Natural killer cell (primary cell): ENCODE results near the gene MRPL43. TPM values are rescaled to one million over a fixed set of nuclear protein-coding genes. Genes with fewer than 3 reads are reported as not detected.

Source experiments
- ATAC-seq, 3 donors: fragments of 150-1000 bp in 2 of 3; fragments of 200-7000 bp in 1 of 3; cut with Tn5 transposase; 1 replicate in 1 of 3; 2 replicates in 2 of 3; pipeline ENCODE4 v1.10.0; 2021; ENCODE audit warnings: mild to moderate bottlenecking in 2 of 3, moderate library complexity in 2 of 3
- DNase-seq, 2 donors: peaks; one replicate each; pipeline versions ENCODE4 v3.0.0 to v3.0.0-alpha.2; 2013 to 2021; ENCODE audit warnings: mixed read lengths in 1 of 2
- H3K27ac ChIP-seq: one replicate; pipeline ENCODE4 v1.5.1; 2013; ENCODE audit warnings: mild to moderate bottlenecking, low read length
- H3K27me3 ChIP-seq: one replicate; pipeline ENCODE4 v1.6.1; 2013; ENCODE audit warnings: low read length; ENCODE audit not compliant: control insufficient read depth, insufficient read depth
- H3K36me3 ChIP-seq: one replicate; pipeline ENCODE4 v1.6.1; 2013; ENCODE audit warnings: low read length; ENCODE audit not compliant: control insufficient read depth, insufficient read depth
- H3K4me1 ChIP-seq: one replicate; pipeline ENCODE4 v1.6.1; 2013; ENCODE audit warnings: low read length; ENCODE audit not compliant: control insufficient read depth, insufficient read depth
- H3K4me3 ChIP-seq: one replicate; pipeline ENCODE4 v1.5.1; 2013; ENCODE audit warnings: low read length
- H3K9me3 ChIP-seq: one replicate; pipeline ENCODE4 v1.6.1; 2013; ENCODE audit warnings: low read length; ENCODE audit not compliant: control insufficient read depth, insufficient read depth
- H3K27ac Mint-ChIP-seq, 2 donors: one replicate each; pipeline ENCODE4 v1.8.0; 2022; ENCODE audit warnings: mild to moderate bottlenecking in 2 of 2, mixed read lengths in 2 of 2, moderate library complexity in 1 of 2
- H3K27me3 Mint-ChIP-seq, 2 donors: one replicate each; pipeline ENCODE4 v1.8.0; 2022; ENCODE audit warnings: low read depth in 2 of 2, mixed read lengths in 2 of 2
- H3K36me3 Mint-ChIP-seq: one replicate; pipeline ENCODE4 v1.8.0; 2022; ENCODE audit warnings: mixed read lengths
- H3K4me1 Mint-ChIP-seq, 2 donors: one replicate each; pipeline ENCODE4 v1.8.0; 2022; ENCODE audit warnings: mixed read lengths in 2 of 2
- H3K4me3 Mint-ChIP-seq: one replicate; pipeline ENCODE4 v1.8.0; 2022; ENCODE audit warnings: mild to moderate bottlenecking, moderate library complexity, mixed read lengths
- H3K9me3 Mint-ChIP-seq, 2 donors: one replicate each; pipeline ENCODE4 v1.8.0; 2022; ENCODE audit warnings: mixed read lengths in 2 of 2
- WGBS: methylation state at CpG from one replicate; pipeline ENCODE4 v1.1.7; 2013; ENCODE audit warnings: missing lambda C conversion rate; ENCODE audit not compliant: insufficient coverage; 5-methylcytosine and 5-hydroxymethylcytosine counted together
- intact Hi-C: fragments of 100-400 bp; cut with micrococcal nuclease; formaldehyde crosslinking; loops from one replicate; pipeline ENCODE4 v1.14.2; 2022
- total RNA-seq, 4 donors: library from RNA; stranded (reverse); fragments of 120-200 nt in 1 of 4; gene quantifications; one replicate each; pipeline versions ENCODE4 v1.2.3 to v1.2.4, GENCODE V29; 2013 to 2022
- TF ChIP-seq, protein P1 (sequence below): fragments of 200-600 bp; IDR thresholded peaks from one replicate; pipeline ENCODE4 v1.8.0; 2022; ENCODE audit warnings: antibody characterized with exemption

MRPL43 gene
- total RNA-seq, 3 donors from 2014 or later (not counting 1 experiment from before 2014, with no cell fraction given): 27.2 to 42.0 (median 33.1) TPM

DNA sequence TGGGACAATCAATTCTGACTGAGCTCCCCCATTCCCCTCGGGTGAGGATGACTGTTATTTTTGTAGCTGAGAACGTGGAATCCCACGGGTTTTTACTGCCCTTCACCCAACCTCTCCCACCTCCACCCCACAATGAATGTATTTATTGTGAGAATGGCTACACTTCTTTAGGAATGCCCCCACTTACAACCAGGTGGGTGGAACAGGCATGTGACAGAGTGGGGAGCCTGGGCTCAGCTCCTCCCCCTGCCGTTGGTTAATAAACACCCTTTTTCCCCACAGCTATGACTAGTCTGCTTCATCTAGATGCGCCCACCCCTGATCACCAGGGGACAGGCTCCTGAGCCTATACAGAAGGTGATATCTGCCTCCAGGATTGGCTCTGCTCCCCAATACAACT lies 2.0 kb downstream of the MRPL43 start:
- TF ChIP-seq, protein P1, sequence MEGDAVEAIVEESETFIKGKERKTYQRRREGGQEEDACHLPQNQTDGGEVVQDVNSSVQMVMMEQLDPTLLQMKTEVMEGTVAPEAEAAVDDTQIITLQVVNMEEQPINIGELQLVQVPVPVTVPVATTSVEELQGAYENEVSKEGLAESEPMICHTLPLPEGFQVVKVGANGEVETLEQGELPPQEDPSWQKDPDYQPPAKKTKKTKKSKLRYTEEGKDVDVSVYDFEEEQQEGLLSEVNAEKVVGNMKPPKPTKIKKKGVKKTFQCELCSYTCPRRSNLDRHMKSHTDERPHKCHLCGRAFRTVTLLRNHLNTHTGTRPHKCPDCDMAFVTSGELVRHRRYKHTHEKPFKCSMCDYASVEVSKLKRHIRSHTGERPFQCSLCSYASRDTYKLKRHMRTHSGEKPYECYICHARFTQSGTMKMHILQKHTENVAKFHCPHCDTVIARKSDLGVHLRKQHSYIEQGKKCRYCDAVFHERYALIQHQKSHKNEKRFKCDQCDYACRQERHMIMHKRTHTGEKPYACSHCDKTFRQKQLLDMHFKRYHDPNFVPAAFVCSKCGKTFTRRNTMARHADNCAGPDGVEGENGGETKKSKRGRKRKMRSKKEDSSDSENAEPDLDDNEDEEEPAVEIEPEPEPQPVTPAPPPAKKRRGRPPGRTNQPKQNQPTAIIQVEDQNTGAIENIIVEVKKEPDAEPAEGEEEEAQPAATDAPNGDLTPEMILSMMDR: no peak
- intact Hi-C loops: no loop called here
- Histone ChIP-seq H3K4me1 (peaks cover 23% of the 10 kb centered on the region), H3K36me3 (peaks cover 16% of the 10 kb centered on the region), H3K27me3 (no peaks in the 10 kb centered on the region), H3K4me3 (no peak overlapping the region), H3K9me3 (no peaks in the 10 kb centered on the region), H3K27ac (no peak overlapping the region)
- Mint-ChIP-seq H3K9me3 (peaks cover 0 to 3% of the 10 kb centered on the region in 2 donors), H3K4me3 (peak overlapping the region; percentile 50), H3K27me3 (no peaks in the 10 kb centered on the region), H3K27ac (no peak overlapping the region), H3K36me3 (peaks cover 9% of the 10 kb centered on the region), H3K4me1 (peaks cover 10 to 26% of the 10 kb centered on the region in 2 donors)
- ATAC-seq: no peak
- 100% methylated on average over 2 of the region's 5 CpGs for WGBS
- DNase-seq: no peak

DNA sequence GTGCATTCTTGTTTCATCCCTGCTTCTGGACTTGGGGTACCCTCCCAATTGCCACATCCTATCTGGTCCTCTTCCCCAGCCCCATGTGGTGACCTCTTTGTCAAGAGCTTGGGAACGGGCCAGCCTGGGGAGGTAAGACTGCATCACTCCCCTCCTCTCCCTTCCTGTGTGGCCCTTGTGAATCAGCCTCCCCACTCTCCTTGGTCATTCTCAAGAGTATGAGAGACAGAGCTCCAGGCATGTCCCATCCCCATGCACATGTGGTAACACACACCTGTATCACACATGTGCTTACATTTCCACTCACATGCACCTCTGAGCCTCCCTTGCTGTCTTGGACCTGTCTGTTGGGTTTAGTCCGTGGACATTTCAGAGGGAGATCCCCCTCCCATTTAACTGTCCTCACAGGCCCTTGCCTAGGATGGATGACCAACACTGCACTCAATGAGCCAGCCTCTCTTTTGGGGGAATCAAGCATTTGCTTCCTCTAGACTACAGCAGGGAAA lies 2.6 kb downstream of the MRPL43 start:
- H3K36me3 ChIP-seq: peaks cover 16% of the 10 kb centered on the region
- Mint-ChIP-seq H3K27ac (peak overlapping the region in 1 of 2 donors; percentile 29), H3K36me3 (peaks cover 8% of the 10 kb centered on the region), H3K9me3 (peaks cover 0 to 3% of the 10 kb centered on the region in 2 donors), H3K4me3 (peak overlapping the region; percentile 50), H3K4me1 (peaks cover 10 to 26% of the 10 kb centered on the region in 2 donors), H3K27me3 (no peaks in the 10 kb centered on the region)
- intact Hi-C loops: no loop called here
- no peaks in the 10 kb centered on the region for H3K27me3 ChIP-seq
- no peak overlapping the region for H3K27ac ChIP-seq
- 93% methylated on average over 2 of the region's 2 CpGs for WGBS
- no peaks in the 10 kb centered on the region for H3K9me3 ChIP-seq
- DNase-seq: no peak
- TF ChIP-seq, protein P1: no peak
- peaks cover 23% of the 10 kb centered on the region for H3K4me1 ChIP-seq
- no peak overlapping the region for H3K4me3 ChIP-seq
- ATAC-seq: no peak

DNA sequence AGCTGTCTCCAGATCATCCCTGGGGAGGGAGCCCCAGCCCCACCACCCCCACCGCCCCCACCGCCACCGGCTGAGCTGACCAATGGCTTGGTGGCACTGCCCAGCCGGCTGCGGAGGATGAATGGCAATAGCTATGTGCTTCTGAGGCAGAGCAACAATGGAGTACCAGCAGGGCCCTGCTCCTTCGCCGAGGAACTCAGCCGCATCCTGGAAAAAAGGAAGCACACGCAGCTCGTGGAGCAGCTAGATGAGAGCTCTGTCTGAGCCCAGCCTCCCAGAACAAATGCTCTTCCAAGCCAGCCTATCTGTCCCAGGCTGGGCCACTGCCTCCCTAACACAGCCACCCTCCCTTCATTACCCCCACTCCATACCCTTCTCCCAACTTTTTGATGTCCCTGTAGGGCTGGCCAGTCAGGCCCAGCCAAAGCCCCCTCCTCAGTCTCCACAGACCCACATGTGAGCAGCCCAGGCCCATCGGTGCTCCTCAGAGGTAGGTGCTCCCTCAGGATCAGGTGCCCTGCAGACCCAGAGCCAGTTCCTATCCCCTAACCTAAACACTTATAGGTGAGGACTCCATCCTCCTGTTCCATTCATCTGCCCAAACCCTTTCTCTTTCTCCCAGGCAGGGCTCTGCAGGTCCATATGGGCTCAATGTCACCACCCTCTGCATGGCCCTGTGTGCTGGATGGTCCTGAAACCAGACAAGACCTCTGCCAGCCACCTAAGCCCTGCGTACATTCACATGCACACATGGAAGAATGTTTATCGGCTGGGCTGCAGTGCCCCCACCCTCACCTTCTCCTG lies 3.2 kb downstream of the MRPL43 start:
- DNase-seq (peak in 1 of 2 donors; percentile 6), ATAC-seq (no peak)
- H3K9me3 ChIP-seq: no peaks in the 10 kb centered on the region
- Mint-ChIP-seq H3K4me1 (peaks cover 10 to 26% of the 10 kb centered on the region in 2 donors), H3K27ac (peak overlapping the region in 1 of 2 donors; percentile 29), H3K4me3 (no peak overlapping the region), H3K27me3 (no peaks in the 10 kb centered on the region), H3K9me3 (peaks cover 0 to 3% of the 10 kb centered on the region in 2 donors), H3K36me3 (peaks cover 8% of the 10 kb centered on the region)
- intact Hi-C loops: no loop called here
- no peak overlapping the region for H3K27ac ChIP-seq
- TF ChIP-seq, protein P1: no peak
- peaks cover 15% of the 10 kb centered on the region for H3K36me3 ChIP-seq
- no peak overlapping the region for H3K4me3 ChIP-seq
- 96% methylated on average over 13 of the region's 13 CpGs for WGBS
- peaks cover 23% of the 10 kb centered on the region for H3K4me1 ChIP-seq
- no peaks in the 10 kb centered on the region for H3K27me3 ChIP-seq
